ENCODE measurements around the gene SMARCC2. TPM values are rescaled to one million over a fixed set of nuclear protein-coding genes. Genes with fewer than 3 reads are reported as not detected.

The SMARCC2 gene
- total and polyA plus RNA-seq, 11 donors, result 21.4 to 83.5 (median 65.9) TPM

- intact Hi-C loops (cut with DNase I), result loop anchor here in 2 of 10 donors (5.0 to 10.0 kb wide), 2 partner anchors 35 to 142 kb away; partner anchors contain the start of genes NABP2 (in 1 of the 2), RNF41 (in 1 of the 2) and RPS26 (in 1 of the 2)
- WGBS, 4 donors, result 32 to 58% (median 43%) methylated on average over 2 of the region's 2 CpGs
- no peaks in the 10 kb centered on the region for H3K27me3 ChIP-seq
- TF ChIP-seq POLR2A (IDR thresholded peaks at IDR 0.05), result no peak
- no peak for TF ChIP-seq CTCF (IDR thresholded peaks at IDR 0.05)
- H3K4me1 ChIP-seq, result peaks cover 0 to 30% (median 17%) of the 10 kb centered on the region in 12 donors
- H3K9me3 ChIP-seq, result no peaks in the 10 kb centered on the region
- H3K36me3 ChIP-seq, result peaks cover 3 to 56% (median 50%) of the 10 kb centered on the region in 9 donors
- peak overlapping the region in 2 of 12 donors; percentile 86 to 98 for H3K27ac ChIP-seq
- peak overlapping the region in 3 of 12 donors; percentile 64 to 99 (median 82) for H3K4me3 ChIP-seq
- ATAC-seq (no peak), DNase-seq (no peak)
These were observed 2.3 kb downstream of the SMARCC2 start for GRCh38 chr12:56186957-56187356.

GRCh38 chr12:56178347-56178746 lies 10.9 kb downstream of the SMARCC2 start:
- no peak for ATAC-seq
- Histone ChIP-seq H3K4me1 (no peaks in the 10 kb centered on the region), H3K36me3 (peaks cover 3 to 100% (median 100%) of the 10 kb centered on the region in 9 donors), H3K27me3 (no peaks in the 10 kb centered on the region), H3K27ac (no peak overlapping the region), H3K4me3 (no peak overlapping the region), H3K9me3 (no peaks in the 10 kb centered on the region)
- TF ChIP-seq CTCF (IDR thresholded peaks at IDR 0.05) (no peak), POLR2A (IDR thresholded peaks at IDR 0.05) (no peak)
- no peak for DNase-seq
- WGBS, 4 donors, result 80 to 91% (median 89%) methylated on average over 3 of the region's 3 CpGs
- intact Hi-C loops (cut with DNase I), result no loop called here

GRCh38 chr12:56172839-56173238 lies 16.4 kb downstream of the SMARCC2 start:
- H3K4me3 ChIP-seq, result no peak overlapping the region
- H3K27ac ChIP-seq, result no peak overlapping the region
- H3K4me1 ChIP-seq, result no peaks in the 10 kb centered on the region
- 86 to 93% (median 88%) methylated on average over 7 of the region's 7 CpGs for WGBS, 4 donors
- no peaks in the 10 kb centered on the region for H3K9me3 ChIP-seq
- intact Hi-C loops (cut with DNase I), result no loop called here
- TF ChIP-seq POLR2A (IDR thresholded peaks at IDR 0.05) (no peak), CTCF (IDR thresholded peaks at IDR 0.05) (no peak)
- DNase-seq (no peak), ATAC-seq (no peak)
- peaks cover 3 to 100% (median 99%) of the 10 kb centered on the region in 9 donors for H3K36me3 ChIP-seq
- no peaks in the 10 kb centered on the region for H3K27me3 ChIP-seq

GRCh38 chr12:56169229-56169759 lies 20.0 kb downstream of the SMARCC2 start:
- ATAC-seq, result no peak
- peaks cover 3 to 98% (median 97%) of the 10 kb centered on the region in 9 donors for H3K36me3 ChIP-seq
- TF ChIP-seq POLR2A (IDR thresholded peaks at IDR 0.05), result no peak
- TF ChIP-seq CTCF (IDR thresholded peaks at IDR 0.05), result no peak

More at GRCh38 chr12:56169229-56169759, 20.0 kb downstream of the SMARCC2 start:
- Histone ChIP-seq H3K9me3 (no peaks in the 10 kb centered on the region), H3K4me1 (peaks cover 0 to 10% (median 0%) of the 10 kb centered on the region in 12 donors), H3K27ac (no peak overlapping the region), H3K27me3 (no peaks in the 10 kb centered on the region), H3K4me3 (no peak overlapping the region)
- 78 to 89% (median 82%) methylated on average over 11 of the region's 11 CpGs for WGBS, 4 donors
- intact Hi-C loops (cut with DNase I), result no loop called here
- no peak for DNase-seq

Data from heart left ventricle (tissue), 16 donors.